Astrocyte of the cerebellum (primary cell): Measurements from ENCODE around the gene HLA-DQB1.
"Not testable (repeated sequence)": the region's sequence is repeated elsewhere in the genome, so short reads cannot be mapped to it uniquely, and the experiment has no call there.

Experiments used
- DNase-seq: peaks from one replicate; pipeline ENCODE4 v3.0.0-alpha.2; 2011; ENCODE audit warnings: low read depth
- H3K4me3 ChIP-seq: 2 replicates; pipeline ENCODE4 v1.5.1; 2011; ENCODE audit warnings: mild to moderate bottlenecking, low read depth, low read length, moderate library complexity
- CTCF ChIP-seq: IDR thresholded peaks from 2 replicates; pipeline ENCODE4 v1.5.1; 2012; ENCODE audit warnings: low read length, low read depth, moderate library complexity, mild to moderate bottlenecking; ENCODE audit errors: missing control alignments
- in situ Hi-C: cut with HindIII; loops from 2 replicates; pipeline ENCODE4 v1.10.0; 2017; ENCODE audit warnings: low sequenced_read_pairs

The HLA-DQB1 gene

GRCh38 chr6:32666420-32667300 lies at the start of gene HLA-DQB1:
HLA-DQB1 (minus strand) TSS chr6:32666657; CDS start chr6:32666607, 50 bp downstream.
- in situ Hi-C loops, result no loop called here
- no peak within 1 kb of the TSS for H3K4me3 ChIP-seq
- DNase-seq, result no peak
- TF ChIP-seq CTCF, result no peak

- no peak for TF ChIP-seq CTCF
- DNase-seq, result no peak
- no peak overlapping the region for H3K4me3 ChIP-seq
- in situ Hi-C loops, result no loop called here
These were observed 46.8 kb upstream of the HLA-DQB1 start for GRCh38 chr6:32713241-32713640.

- no peak for TF ChIP-seq CTCF
- no peak for DNase-seq
- H3K4me3 ChIP-seq, result no peak overlapping the region
- in situ Hi-C loops, result no loop called here
These were observed 43.2 kb upstream of the HLA-DQB1 start for GRCh38 chr6:32709625-32710024.

- in situ Hi-C loops, DNase-seq, H3K4me3 ChIP-seq: not testable (repeated sequence)
These were observed 38.7 kb upstream of the HLA-DQB1 start for GRCh38 chr6:32705164-32705563.

GRCh38 chr6:32703347-32703746 lies 36.9 kb upstream of the HLA-DQB1 start:
- in situ Hi-C loops, result no loop called here
- TF ChIP-seq CTCF, result no peak
- no peak overlapping the region for H3K4me3 ChIP-seq
- DNase-seq, result no peak

GRCh38 chr6:32700391-32701040 lies 34.1 kb upstream of the HLA-DQB1 start:
- TF ChIP-seq CTCF, result peak; percentile 71
- H3K4me3 ChIP-seq, result no peak overlapping the region
- in situ Hi-C loops, result no loop called here
- peak; percentile 35 for DNase-seq

GRCh38 chr6:32697031-32697430 lies 30.6 kb upstream of the HLA-DQB1 start:
- H3K4me3 ChIP-seq, result no peak overlapping the region
- DNase-seq, result no peak
- in situ Hi-C loops, result no loop called here
- TF ChIP-seq CTCF, result no peak
